Heart left ventricle (tissue), 13 donors: ENCODE measurements around the gene TAS2R43.

Source experiments
- POLR2A ChIP-seq, 2 donors: fragments of 450-650 bp; IDR thresholded peaks; one replicate each; pipeline ENCODE4 v1.6.1; 2017; ENCODE audit warnings: antibody characterized with exemption in 2 of 2, mild to moderate bottlenecking in 2 of 2, moderate library complexity in 2 of 2
- TF ChIP-seq, protein P1 (sequence below), 12 donors: fragments of 200-600 bp; sonication (generic) in 4 of 12; IDR thresholded peaks; one replicate each; pipeline versions ENCODE4 v1.5.0 to v1.8.0; 2018 to 2022; ENCODE audit warnings: antibody characterized with exemption in 12 of 12, mild to moderate bottlenecking in 5 of 12
- donor health status: ischemic (EF 13 %, LVEDD 7.1; RV severe dilation, severe dysfunction).
- donor health status: DM: no; HTN: yes; CAD: no.
- donor health status: DM: no; HTN: no; CAD: no.
- donor health status: ischemic (EF 25% LVEDD 6.9; RV normal size, moderate dysfunction).
- donor health status: ischemic (EF 25% LVEDD 5.7; RV mildly dilated, moderate dysfunction).
- donor health status: ischemic (EF 35%, LVEDD 5.7; RV mildly dilated, moderate dysfunction).
- donor health status: nonischemic (EF 11% LVEDD 7.7; RV severe dilation, severe dysfunction).
- donor health status: DM: yes; HTN: yes; CAD: no.
- donor health status: PGD.
- donor health status: ischemic (EF 29% LVEDD 5.4; RV normal size, mild dysfunction).
- donor health status: nonischemic (EF 23%, LVEDD 6.1; RV moderate dilation, normal function).

DNA sequence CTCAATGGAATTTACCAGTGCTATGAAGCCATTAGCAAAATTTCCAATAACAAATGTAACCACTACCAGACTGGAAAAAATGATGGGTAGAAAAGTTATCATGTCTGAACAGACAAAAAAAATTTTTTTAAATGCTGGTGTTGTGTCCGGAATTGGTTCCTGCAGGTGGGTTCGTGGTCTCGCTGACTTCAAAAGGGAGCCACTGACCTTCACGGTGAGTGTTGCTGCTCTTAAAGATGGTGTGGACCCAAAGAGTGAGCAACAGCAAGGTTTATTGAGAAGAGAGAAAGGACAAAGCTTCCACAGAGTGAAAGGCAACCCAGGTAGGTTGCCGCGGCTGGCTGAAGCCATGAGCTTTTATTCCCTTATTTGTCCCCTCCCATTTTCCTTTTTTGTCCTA lies at the start of gene TAS2R43:
- TF ChIP-seq, protein P1, sequence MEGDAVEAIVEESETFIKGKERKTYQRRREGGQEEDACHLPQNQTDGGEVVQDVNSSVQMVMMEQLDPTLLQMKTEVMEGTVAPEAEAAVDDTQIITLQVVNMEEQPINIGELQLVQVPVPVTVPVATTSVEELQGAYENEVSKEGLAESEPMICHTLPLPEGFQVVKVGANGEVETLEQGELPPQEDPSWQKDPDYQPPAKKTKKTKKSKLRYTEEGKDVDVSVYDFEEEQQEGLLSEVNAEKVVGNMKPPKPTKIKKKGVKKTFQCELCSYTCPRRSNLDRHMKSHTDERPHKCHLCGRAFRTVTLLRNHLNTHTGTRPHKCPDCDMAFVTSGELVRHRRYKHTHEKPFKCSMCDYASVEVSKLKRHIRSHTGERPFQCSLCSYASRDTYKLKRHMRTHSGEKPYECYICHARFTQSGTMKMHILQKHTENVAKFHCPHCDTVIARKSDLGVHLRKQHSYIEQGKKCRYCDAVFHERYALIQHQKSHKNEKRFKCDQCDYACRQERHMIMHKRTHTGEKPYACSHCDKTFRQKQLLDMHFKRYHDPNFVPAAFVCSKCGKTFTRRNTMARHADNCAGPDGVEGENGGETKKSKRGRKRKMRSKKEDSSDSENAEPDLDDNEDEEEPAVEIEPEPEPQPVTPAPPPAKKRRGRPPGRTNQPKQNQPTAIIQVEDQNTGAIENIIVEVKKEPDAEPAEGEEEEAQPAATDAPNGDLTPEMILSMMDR (IDR thresholded peaks at IDR 0.05): no peak
- no peak for TF ChIP-seq POLR2A (IDR thresholded peaks at IDR 0.05)
